GM23338 (cell line): ENCODE data around the gene TGFBR3. TPM values are rescaled to one million over a fixed set of nuclear protein-coding genes. Genes with fewer than 3 reads are reported as not detected.

Experiments
- ATAC-seq: fragments of 200-7000 bp; cut with Tn5 transposase; 3 replicates; pipeline ENCODE4 v1.9.1; 2020
- DNase-seq: peaks from one replicate; pipeline ENCODE4 v3.0.0-alpha.2; 2015; ENCODE audit warnings: low spot score
- H2AFZ ChIP-seq: fragments of 200-600 bp; sonication (generic); 2 replicates; pipeline ENCODE4 v1.8.0; 2016; ENCODE audit warnings: antibody characterized with exemption, mild to moderate bottlenecking, moderate library complexity
- H3F3A ChIP-seq: fragments of 200-600 bp; sonication (generic); replicated peaks from 2 replicates; pipeline ENCODE4 v1.8.0; 2017; ENCODE audit warnings: antibody characterized with exemption, mixed run types, low read depth
- H3K27ac ChIP-seq: fragments of 200-600 bp; sonication (generic); 2 replicates; pipeline ENCODE4 v1.6.1; 2016; ENCODE audit warnings: low read depth
- H3K27me3 ChIP-seq: fragments of 200-600 bp; sonication (generic); 2 replicates; pipeline ENCODE4 v1.8.0; 2016; ENCODE audit warnings: mild to moderate bottlenecking, mixed run types, moderate library complexity; ENCODE audit not compliant: insufficient read depth
- H3K36me3 ChIP-seq: fragments of 200-600 bp; sonication (generic); 2 replicates; pipeline ENCODE4 v1.8.0; 2016; ENCODE audit warnings: mild to moderate bottlenecking; ENCODE audit not compliant: insufficient read depth
- H3K4me1 ChIP-seq: fragments of 200-600 bp; sonication (generic); 2 replicates; pipeline ENCODE4 v1.8.0; 2016; ENCODE audit warnings: mild to moderate bottlenecking, moderate library complexity; ENCODE audit not compliant: insufficient read depth
- H3K4me2 ChIP-seq: fragments of 200-600 bp; sonication (generic); 2 replicates; pipeline ENCODE4 v1.7.1; 2017; ENCODE audit warnings: mixed run types
- H3K4me3 ChIP-seq: fragments of 200-600 bp; sonication (generic); 2 replicates; pipeline ENCODE4 v1.6.1; 2016; ENCODE audit warnings: mixed run types
- H3K79me2 ChIP-seq: fragments of 200-600 bp; sonication (generic); replicated peaks from 2 replicates; pipeline ENCODE4 v1.8.0; 2017; ENCODE audit warnings: mild to moderate bottlenecking; ENCODE audit not compliant: insufficient read depth
- H3K9me2 ChIP-seq: fragments of 200-600 bp; sonication (generic); 2 replicates; pipeline ENCODE4 v1.8.0; 2017; ENCODE audit not compliant: insufficient read depth
- H4K20me1 ChIP-seq: fragments of 200-600 bp; sonication (generic); replicated peaks from 2 replicates; pipeline ENCODE4 v1.8.0; 2017; ENCODE audit warnings: mild to moderate bottlenecking; ENCODE audit not compliant: insufficient read depth
- H3K27ac Mint-ChIP-seq: 2 replicates; pipeline ENCODE4 v1.8.0; 2020; ENCODE audit warnings: inconsistent platforms, mild to moderate bottlenecking, moderate library complexity, mixed read lengths
- H3K27me3 Mint-ChIP-seq: 3 replicates; pipeline ENCODE4 v1.8.0; 2022; ENCODE audit warnings: low read depth, mild to moderate bottlenecking, moderate library complexity, mixed read lengths, inconsistent platforms; ENCODE audit not compliant: insufficient read depth, poor library complexity
- H3K36me3 Mint-ChIP-seq: 3 replicates; pipeline ENCODE4 v1.8.0; 2021; ENCODE audit warnings: low read depth, mild to moderate bottlenecking, inconsistent platforms, moderate library complexity, mixed read lengths
- H3K4me1 Mint-ChIP-seq: 3 replicates; pipeline ENCODE4 v1.8.0; 2020; ENCODE audit warnings: mild to moderate bottlenecking, inconsistent platforms, mixed read lengths
- H3K4me3 Mint-ChIP-seq: 3 replicates; pipeline ENCODE4 v1.8.0; 2021; ENCODE audit warnings: moderate library complexity, mild to moderate bottlenecking, inconsistent platforms, mixed read lengths
- H3K9me3 Mint-ChIP-seq: 3 replicates; pipeline ENCODE4 v1.8.0; 2020; ENCODE audit warnings: moderate library complexity, mild to moderate bottlenecking, inconsistent platforms, mixed read lengths
- CREB1 ChIP-seq: fragments of 250-450 bp; sonication (Bioruptor Pico); IDR thresholded peaks from 2 replicates; pipeline ENCODE4 v1.5.0; 2020; ENCODE audit warnings: low read depth, mild to moderate bottlenecking, moderate library complexity
- EZH2 ChIP-seq: fragments of 200-600 bp; sonication (generic); IDR thresholded peaks from one replicate; pipeline ENCODE4 v1.8.0; 2017; ENCODE audit warnings: antibody characterized with exemption, mild to moderate bottlenecking, low read depth; ENCODE audit not compliant: unreplicated experiment
- EZH2phosphoT487 ChIP-seq: fragments of 200-600 bp; sonication (generic); IDR thresholded peaks from one replicate; pipeline ENCODE4 v1.8.1; 2018; ENCODE audit warnings: antibody characterized with exemption; ENCODE audit not compliant: unreplicated experiment
- JUNB ChIP-seq: IDR thresholded peaks from one replicate; pipeline ENCODE4 v1.6.1; 2016; ENCODE audit warnings: antibody characterized with exemption; ENCODE audit not compliant: unreplicated experiment
- NANOG ChIP-seq: IDR thresholded peaks from 2 replicates; pipeline ENCODE4 v1.6.1; 2016; ENCODE audit warnings: antibody characterized with exemption, borderline replicate concordance
- POLR2AphosphoS5 ChIP-seq: IDR thresholded peaks from 2 replicates; pipeline ENCODE4 v1.6.1; 2016; ENCODE audit warnings: antibody characterized with exemption, low read depth
- STAT1 ChIP-seq: IDR thresholded peaks from one replicate; pipeline ENCODE4 v1.6.1; 2016; ENCODE audit warnings: antibody characterized with exemption; ENCODE audit not compliant: unreplicated experiment
- ZNF114 ChIP-seq: fragments of 250-450 bp; sonication (Bioruptor Pico); IDR thresholded peaks from 2 replicates; pipeline ENCODE4 v1.5.0; 2020; ENCODE audit warnings: mild to moderate bottlenecking, moderate library complexity
- polyA plus RNA-seq: library from polyadenylated mRNA; unstranded; fragments of >200 nt; fragmentation: Nextera tagmentation; extraction: Ambion mirVana; gene quantifications from 2 replicates; pipeline ENCODE4 v1.2.1, GENCODE V29; 2016
- total RNA-seq: library from RNA; depleted of rRNA; stranded (reverse); fragments of >200 nt; shearing (Covaris generic); gene quantifications from 2 replicates; pipeline ENCODE4 v1.2.3, GENCODE V29; 2014
- TF ChIP-seq, protein P1 (sequence below): IDR thresholded peaks from one replicate; pipeline ENCODE4 v1.6.1; 2018; ENCODE audit warnings: antibody characterized with exemption; ENCODE audit not compliant: unreplicated experiment
- TF ChIP-seq, protein P2 (sequence below), 2 experiments: fragments of 200-600 bp in 1 of 2; sonication (generic) in 1 of 2; conservative IDR thresholded peaks; 2 replicates each; pipeline versions ENCODE4 v1.5.1 to v1.6.1; 2016 to 2017; ENCODE audit warnings: antibody characterized with exemption in 2 of 2, low read depth in 2 of 2, mild to moderate bottlenecking in 2 of 2, moderate library complexity in 1 of 2
- TF ChIP-seq, protein P3 (sequence below): IDR thresholded peaks from 2 replicates; pipeline ENCODE4 v1.6.1; 2016; ENCODE audit warnings: antibody characterized with exemption
- TF ChIP-seq, protein P4 (sequence below): fragments of 250-450 bp; sonication (Bioruptor Pico); IDR thresholded peaks from 2 replicates; pipeline ENCODE4 v1.5.0; 2020; ENCODE audit warnings: mild to moderate bottlenecking, moderate library complexity

The TGFBR3 gene
- total and polyA plus RNA-seq, 2 experiments from 2014 or later: 1.7 to 2.9 TPM

DNA sequence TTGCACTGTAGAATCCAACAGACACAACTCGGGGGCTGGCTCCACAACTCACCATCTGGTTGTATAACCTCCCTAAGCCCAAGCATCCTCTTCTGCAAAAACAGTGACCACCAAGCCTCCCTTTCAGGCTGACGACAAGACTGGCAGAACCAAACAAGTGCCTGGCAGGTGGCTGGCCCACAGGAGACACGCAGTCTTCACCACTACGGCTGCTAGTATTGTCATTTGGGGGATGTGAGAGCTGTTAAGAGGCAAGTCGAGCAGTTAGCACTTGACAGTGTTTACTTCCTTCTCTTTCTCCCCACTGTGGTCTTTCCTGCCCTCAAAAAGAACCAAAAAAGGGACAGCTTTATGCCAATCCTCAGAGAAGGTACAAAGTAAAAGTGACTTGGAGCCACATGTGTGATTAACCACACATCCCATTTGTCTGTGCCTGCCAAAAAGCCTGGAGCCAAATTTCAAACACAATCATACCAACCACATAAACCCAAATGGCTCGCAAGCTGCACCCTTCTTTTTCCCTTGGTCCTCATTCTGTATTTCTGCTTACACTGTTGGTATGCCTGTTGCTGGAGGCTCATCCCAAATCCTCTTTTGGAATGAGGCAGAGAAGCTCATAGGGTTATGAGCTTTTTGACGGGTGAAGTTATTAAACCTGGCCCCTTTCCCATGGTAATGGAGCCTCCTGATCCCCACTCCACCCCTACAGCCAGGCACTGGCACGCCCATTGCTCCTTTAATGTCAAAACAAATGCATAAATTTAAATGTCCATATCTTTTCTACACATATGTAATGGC is 94.1 kb downstream of the TGFBR3 start:
- Mint-ChIP-seq H3K27me3 (no peaks in the 10 kb centered on the region), H3K4me3 (no peak overlapping the region), H3K4me1 (peaks cover 35% of the 10 kb centered on the region), H3K36me3 (peaks cover 4% of the 10 kb centered on the region; the same call in 2 of the 3 replicates), H3K27ac (no peak overlapping the region; the same call in 1 of the 2 replicates), H3K9me3 (0 out of 3 replicates have a peak, but pooled peaks cover 3% of the 10 kb centered on the region)
- Histone ChIP-seq H2AFZ (no peak overlapping the region), H3K4me3 (no peak overlapping the region), H3F3A (no peaks in the 10 kb centered on the region), H3K27ac (no peak overlapping the region), H3K4me2 (0 out of 2 replicates have a peak overlapping the region, but pooled peaks have one; percentile 17), H4K20me1 (no peaks in the 10 kb centered on the region), H3K4me1 (peaks cover 25% of the 10 kb centered on the region), H3K27me3 (no peaks in the 10 kb centered on the region), H3K9me2 (no peaks in the 10 kb centered on the region), H3K36me3 (no peaks in the 10 kb centered on the region), H3K79me2 (no peaks in the 10 kb centered on the region)
- peak; percentile 37 for ATAC-seq
- no peak for TF ChIP-seq ZNF114 (CRISPR knock-in tag)
- TF ChIP-seq EZH2: no peak
- no peak for TF ChIP-seq POLR2AphosphoS5
- TF ChIP-seq, protein P1, sequence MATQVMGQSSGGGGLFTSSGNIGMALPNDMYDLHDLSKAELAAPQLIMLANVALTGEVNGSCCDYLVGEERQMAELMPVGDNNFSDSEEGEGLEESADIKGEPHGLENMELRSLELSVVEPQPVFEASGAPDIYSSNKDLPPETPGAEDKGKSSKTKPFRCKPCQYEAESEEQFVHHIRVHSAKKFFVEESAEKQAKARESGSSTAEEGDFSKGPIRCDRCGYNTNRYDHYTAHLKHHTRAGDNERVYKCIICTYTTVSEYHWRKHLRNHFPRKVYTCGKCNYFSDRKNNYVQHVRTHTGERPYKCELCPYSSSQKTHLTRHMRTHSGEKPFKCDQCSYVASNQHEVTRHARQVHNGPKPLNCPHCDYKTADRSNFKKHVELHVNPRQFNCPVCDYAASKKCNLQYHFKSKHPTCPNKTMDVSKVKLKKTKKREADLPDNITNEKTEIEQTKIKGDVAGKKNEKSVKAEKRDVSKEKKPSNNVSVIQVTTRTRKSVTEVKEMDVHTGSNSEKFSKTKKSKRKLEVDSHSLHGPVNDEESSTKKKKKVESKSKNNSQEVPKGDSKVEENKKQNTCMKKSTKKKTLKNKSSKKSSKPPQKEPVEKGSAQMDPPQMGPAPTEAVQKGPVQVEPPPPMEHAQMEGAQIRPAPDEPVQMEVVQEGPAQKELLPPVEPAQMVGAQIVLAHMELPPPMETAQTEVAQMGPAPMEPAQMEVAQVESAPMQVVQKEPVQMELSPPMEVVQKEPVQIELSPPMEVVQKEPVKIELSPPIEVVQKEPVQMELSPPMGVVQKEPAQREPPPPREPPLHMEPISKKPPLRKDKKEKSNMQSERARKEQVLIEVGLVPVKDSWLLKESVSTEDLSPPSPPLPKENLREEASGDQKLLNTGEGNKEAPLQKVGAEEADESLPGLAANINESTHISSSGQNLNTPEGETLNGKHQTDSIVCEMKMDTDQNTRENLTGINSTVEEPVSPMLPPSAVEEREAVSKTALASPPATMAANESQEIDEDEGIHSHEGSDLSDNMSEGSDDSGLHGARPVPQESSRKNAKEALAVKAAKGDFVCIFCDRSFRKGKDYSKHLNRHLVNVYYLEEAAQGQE: no peak
- no peak for TF ChIP-seq NANOG
- TF ChIP-seq, protein P2, sequence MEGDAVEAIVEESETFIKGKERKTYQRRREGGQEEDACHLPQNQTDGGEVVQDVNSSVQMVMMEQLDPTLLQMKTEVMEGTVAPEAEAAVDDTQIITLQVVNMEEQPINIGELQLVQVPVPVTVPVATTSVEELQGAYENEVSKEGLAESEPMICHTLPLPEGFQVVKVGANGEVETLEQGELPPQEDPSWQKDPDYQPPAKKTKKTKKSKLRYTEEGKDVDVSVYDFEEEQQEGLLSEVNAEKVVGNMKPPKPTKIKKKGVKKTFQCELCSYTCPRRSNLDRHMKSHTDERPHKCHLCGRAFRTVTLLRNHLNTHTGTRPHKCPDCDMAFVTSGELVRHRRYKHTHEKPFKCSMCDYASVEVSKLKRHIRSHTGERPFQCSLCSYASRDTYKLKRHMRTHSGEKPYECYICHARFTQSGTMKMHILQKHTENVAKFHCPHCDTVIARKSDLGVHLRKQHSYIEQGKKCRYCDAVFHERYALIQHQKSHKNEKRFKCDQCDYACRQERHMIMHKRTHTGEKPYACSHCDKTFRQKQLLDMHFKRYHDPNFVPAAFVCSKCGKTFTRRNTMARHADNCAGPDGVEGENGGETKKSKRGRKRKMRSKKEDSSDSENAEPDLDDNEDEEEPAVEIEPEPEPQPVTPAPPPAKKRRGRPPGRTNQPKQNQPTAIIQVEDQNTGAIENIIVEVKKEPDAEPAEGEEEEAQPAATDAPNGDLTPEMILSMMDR (conservative IDR thresholded peaks at IDR 0.05; ENCODE audit: low read depth in 2 of 2): no peak
- TF ChIP-seq CREB1: no peak
- TF ChIP-seq, protein P3, sequence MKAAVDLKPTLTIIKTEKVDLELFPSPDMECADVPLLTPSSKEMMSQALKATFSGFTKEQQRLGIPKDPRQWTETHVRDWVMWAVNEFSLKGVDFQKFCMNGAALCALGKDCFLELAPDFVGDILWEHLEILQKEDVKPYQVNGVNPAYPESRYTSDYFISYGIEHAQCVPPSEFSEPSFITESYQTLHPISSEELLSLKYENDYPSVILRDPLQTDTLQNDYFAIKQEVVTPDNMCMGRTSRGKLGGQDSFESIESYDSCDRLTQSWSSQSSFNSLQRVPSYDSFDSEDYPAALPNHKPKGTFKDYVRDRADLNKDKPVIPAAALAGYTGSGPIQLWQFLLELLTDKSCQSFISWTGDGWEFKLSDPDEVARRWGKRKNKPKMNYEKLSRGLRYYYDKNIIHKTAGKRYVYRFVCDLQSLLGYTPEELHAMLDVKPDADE: no peak
- TF ChIP-seq, protein P4, sequence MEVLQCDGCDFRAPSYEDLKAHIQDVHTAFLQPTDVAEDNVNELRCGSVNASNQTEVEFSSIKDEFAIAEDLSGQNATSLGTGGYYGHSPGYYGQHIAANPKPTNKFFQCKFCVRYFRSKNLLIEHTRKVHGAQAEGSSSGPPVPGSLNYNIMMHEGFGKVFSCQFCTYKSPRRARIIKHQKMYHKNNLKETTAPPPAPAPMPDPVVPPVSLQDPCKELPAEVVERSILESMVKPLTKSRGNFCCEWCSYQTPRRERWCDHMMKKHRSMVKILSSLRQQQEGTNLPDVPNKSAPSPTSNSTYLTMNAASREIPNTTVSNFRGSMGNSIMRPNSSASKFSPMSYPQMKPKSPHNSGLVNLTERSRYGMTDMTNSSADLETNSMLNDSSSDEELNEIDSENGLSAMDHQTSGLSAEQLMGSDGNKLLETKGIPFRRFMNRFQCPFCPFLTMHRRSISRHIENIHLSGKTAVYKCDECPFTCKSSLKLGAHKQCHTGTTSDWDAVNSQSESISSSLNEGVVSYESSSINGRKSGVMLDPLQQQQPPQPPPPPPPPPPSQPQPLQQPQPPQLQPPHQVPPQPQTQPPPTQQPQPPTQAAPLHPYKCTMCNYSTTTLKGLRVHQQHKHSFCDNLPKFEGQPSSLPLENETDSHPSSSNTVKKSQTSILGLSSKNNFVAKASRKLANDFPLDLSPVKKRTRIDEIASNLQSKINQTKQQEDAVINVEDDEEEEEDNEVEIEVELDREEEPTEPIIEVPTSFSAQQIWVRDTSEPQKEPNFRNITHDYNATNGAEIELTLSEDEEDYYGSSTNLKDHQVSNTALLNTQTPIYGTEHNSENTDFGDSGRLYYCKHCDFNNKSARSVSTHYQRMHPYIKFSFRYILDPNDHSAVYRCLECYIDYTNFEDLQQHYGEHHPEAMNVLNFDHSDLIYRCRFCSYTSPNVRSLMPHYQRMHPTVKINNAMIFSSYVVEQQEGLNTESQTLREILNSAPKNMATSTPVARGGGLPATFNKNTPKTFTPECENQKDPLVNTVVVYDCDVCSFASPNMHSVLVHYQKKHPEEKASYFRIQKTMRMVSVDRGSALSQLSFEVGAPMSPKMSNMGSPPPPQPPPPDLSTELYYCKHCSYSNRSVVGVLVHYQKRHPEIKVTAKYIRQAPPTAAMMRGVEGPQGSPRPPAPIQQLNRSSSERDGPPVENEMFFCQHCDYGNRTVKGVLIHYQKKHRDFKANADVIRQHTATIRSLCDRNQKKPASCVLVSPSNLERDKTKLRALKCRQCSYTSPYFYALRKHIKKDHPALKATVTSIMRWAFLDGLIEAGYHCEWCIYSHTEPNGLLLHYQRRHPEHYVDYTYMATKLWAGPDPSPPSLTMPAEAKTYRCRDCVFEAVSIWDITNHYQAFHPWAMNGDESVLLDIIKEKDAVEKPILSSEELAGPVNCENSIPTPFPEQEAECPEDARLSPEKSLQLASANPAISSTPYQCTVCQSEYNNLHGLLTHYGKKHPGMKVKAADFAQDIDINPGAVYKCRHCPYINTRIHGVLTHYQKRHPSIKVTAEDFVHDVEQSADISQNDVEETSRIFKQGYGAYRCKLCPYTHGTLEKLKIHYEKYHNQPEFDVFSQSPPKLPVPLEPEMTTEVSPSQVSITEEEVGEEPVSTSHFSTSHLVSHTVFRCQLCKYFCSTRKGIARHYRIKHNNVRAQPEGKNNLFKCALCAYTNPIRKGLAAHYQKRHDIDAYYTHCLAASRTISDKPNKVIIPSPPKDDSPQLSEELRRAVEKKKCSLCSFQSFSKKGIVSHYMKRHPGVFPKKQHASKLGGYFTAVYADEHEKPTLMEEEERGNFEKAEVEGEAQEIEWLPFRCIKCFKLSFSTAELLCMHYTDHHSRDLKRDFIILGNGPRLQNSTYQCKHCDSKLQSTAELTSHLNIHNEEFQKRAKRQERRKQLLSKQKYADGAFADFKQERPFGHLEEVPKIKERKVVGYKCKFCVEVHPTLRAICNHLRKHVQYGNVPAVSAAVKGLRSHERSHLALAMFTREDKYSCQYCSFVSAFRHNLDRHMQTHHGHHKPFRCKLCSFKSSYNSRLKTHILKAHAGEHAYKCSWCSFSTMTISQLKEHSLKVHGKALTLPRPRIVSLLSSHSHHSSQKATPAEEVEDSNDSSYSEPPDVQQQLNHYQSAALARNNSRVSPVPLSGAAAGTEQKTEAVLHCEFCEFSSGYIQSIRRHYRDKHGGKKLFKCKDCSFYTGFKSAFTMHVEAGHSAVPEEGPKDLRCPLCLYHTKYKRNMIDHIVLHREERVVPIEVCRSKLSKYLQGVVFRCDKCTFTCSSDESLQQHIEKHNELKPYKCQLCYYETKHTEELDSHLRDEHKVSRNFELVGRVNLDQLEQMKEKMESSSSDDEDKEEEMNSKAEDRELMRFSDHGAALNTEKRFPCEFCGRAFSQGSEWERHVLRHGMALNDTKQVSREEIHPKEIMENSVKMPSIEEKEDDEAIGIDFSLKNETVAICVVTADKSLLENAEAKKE (CRISPR knock-in tag): no peak
- TF ChIP-seq EZH2phosphoT487: no peak
- no peak for TF ChIP-seq STAT1
- TF ChIP-seq JUNB: no peak
- no peak for DNase-seq
